Skeletal muscle satellite cell (primary cell): ENCODE measurements around the gene RPRD1B.

Experiments used
- H3K27me3 ChIP-seq: 2 replicates; pipeline ENCODE4 v1.7.0; 2013; ENCODE audit warnings: low read length; ENCODE audit not compliant: control insufficient read depth, insufficient read depth
- H3K36me3 ChIP-seq: 2 replicates; pipeline ENCODE4 v1.7.0; 2013; ENCODE audit warnings: mild to moderate bottlenecking, control low read depth, low read length; ENCODE audit not compliant: insufficient read depth
- H3K4me1 ChIP-seq: 2 replicates; pipeline ENCODE4 v1.7.0; 2013; ENCODE audit warnings: low read length; ENCODE audit not compliant: control insufficient read depth, insufficient read depth
- H3K4me2 ChIP-seq: 2 replicates; pipeline ENCODE4 v1.7.0; 2013; ENCODE audit warnings: mild to moderate bottlenecking, low read length
- H3K4me3 ChIP-seq: 2 replicates; pipeline ENCODE4 v1.7.0; 2013; ENCODE audit warnings: low read length
- H3K9ac ChIP-seq: 2 replicates; pipeline ENCODE4 v1.7.0; 2013; ENCODE audit warnings: mild to moderate bottlenecking, low read depth, low read length, moderate library complexity
- H3K9me3 ChIP-seq: replicated peaks from 2 replicates; pipeline ENCODE4 v1.7.0; 2013; ENCODE audit warnings: mild to moderate bottlenecking, control low read depth, low read length

RPRD1B gene

GRCh38 chr20:38117635-38118034 lies 84.1 kb downstream of the RPRD1B start:
- H3K9ac ChIP-seq, result peak overlapping the region; percentile 8
- no peaks in the 10 kb centered on the region for H3K9me3 ChIP-seq
- no peaks in the 10 kb centered on the region for H3K36me3 ChIP-seq
- H3K4me3 ChIP-seq, result no peak overlapping the region
- peaks cover 22% of the 10 kb centered on the region for H3K4me1 ChIP-seq
- peak overlapping the region; percentile 3 for H3K4me2 ChIP-seq
- no peaks in the 10 kb centered on the region for H3K27me3 ChIP-seq

- Histone ChIP-seq H3K4me1 (peaks cover 22% of the 10 kb centered on the region), H3K9ac (no peak overlapping the region), H3K36me3 (no peaks in the 10 kb centered on the region), H3K4me3 (no peak overlapping the region), H3K27me3 (no peaks in the 10 kb centered on the region), H3K4me2 (no peak overlapping the region), H3K9me3 (no peaks in the 10 kb centered on the region)
These were observed 85.9 kb downstream of the RPRD1B start for GRCh38 chr20:38119446-38119845.

DNA sequence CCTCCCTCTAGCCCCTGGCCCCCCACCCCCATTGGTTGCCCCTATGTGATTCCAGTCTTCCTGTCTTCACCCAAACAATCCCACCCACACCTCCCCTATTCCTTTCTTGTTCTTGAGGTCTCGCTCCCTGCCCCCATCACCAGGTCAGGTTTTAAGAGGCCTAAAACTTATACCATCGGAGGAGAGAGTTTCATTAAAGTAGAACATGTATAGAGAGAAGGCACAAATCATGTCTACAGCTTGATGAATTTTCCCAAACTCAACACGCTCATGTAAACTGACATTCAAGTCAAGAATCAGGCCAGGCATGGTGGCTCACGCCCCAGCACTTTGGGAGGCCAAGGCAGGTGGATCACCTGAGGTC lies 87.1 kb downstream of the RPRD1B start:
- Histone ChIP-seq H3K4me3 (no peak overlapping the region), H3K36me3 (no peaks in the 10 kb centered on the region), H3K9me3 (no peaks in the 10 kb centered on the region), H3K9ac (no peak overlapping the region), H3K4me2 (no peak overlapping the region), H3K27me3 (no peaks in the 10 kb centered on the region), H3K4me1 (peaks cover 30% of the 10 kb centered on the region)

DNA sequence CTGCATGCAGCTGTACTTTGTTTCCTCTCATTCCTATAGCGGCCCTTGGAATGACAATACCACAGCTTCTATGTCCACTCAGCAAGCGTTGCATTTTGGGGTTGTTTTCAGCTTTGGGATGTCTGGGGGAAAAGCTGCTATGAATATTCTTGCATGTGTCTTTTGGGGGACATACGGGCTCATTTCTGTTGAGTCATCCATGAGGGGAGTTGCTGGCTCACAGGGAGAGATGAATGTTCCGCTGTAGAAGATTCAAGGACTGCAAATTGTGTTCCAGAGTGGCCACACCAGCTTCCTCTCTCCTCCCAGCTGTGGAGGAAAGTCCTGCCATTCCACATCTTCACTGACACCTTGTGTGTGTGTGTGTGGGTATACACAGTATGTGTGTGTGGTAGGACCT lies 88.2 kb downstream of the RPRD1B start:
- Histone ChIP-seq H3K9ac (no peak overlapping the region), H3K4me3 (no peak overlapping the region), H3K4me2 (no peak overlapping the region), H3K36me3 (no peaks in the 10 kb centered on the region), H3K9me3 (no peaks in the 10 kb centered on the region), H3K4me1 (peaks cover 40% of the 10 kb centered on the region), H3K27me3 (no peaks in the 10 kb centered on the region)

GRCh38 chr20:38123021-38123587 lies 89.6 kb downstream of the RPRD1B start:
- Histone ChIP-seq H3K9me3 (no peaks in the 10 kb centered on the region), H3K27me3 (no peaks in the 10 kb centered on the region), H3K36me3 (no peaks in the 10 kb centered on the region), H3K4me3 (no peak overlapping the region), H3K4me2 (no peak overlapping the region), H3K9ac (no peak overlapping the region), H3K4me1 (peaks cover 39% of the 10 kb centered on the region)

DNA sequence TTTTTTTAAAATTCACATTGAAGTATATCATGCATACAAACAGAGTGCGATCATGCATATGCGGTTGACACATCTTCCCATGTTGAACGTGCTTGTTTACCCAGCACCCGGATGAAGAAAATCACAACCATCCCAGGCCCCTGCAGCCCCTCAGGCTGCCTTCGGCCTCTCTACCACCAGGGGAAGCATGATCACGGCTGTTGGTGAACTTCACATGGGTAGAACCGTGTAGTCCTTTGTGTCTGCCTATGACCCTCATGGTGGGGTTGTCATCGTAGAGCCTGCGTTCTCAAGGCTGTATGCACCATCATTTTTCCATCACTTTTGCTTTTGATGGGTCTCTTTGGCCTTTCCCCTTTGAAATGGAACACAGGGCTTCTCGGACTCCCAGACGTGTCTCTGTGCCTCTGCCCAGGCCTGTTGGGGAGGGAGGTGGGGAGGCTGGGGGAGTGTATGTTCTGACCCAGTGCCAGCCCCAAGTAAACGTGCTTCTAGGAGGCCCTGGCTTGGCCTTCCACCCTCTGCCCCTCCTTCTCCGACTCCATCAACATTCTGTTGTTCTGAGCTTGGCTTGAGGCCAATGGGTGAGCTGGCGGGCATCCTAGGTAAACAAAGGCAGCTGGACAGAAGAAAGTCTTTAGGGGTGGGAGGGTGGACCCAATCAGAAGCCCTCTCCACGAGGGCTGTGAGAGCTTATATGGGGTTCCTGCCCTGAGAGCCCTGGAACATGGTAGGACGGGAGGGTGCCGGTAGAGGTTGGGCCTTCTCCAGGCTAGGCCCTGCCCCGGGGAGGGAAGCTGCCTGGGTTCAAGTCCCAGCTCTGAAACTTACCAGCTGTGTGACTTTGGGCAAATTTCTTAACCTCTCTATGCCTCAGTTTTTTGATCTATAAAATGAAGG lies 91.9 kb downstream of the RPRD1B start:
- H3K9ac ChIP-seq, result no peak overlapping the region
- no peak overlapping the region for H3K4me2 ChIP-seq
- H3K4me1 ChIP-seq, result peaks cover 32% of the 10 kb centered on the region
- no peaks in the 10 kb centered on the region for H3K27me3 ChIP-seq
- H3K9me3 ChIP-seq, result no peaks in the 10 kb centered on the region
- no peak overlapping the region for H3K4me3 ChIP-seq
- H3K36me3 ChIP-seq, result no peaks in the 10 kb centered on the region

DNA sequence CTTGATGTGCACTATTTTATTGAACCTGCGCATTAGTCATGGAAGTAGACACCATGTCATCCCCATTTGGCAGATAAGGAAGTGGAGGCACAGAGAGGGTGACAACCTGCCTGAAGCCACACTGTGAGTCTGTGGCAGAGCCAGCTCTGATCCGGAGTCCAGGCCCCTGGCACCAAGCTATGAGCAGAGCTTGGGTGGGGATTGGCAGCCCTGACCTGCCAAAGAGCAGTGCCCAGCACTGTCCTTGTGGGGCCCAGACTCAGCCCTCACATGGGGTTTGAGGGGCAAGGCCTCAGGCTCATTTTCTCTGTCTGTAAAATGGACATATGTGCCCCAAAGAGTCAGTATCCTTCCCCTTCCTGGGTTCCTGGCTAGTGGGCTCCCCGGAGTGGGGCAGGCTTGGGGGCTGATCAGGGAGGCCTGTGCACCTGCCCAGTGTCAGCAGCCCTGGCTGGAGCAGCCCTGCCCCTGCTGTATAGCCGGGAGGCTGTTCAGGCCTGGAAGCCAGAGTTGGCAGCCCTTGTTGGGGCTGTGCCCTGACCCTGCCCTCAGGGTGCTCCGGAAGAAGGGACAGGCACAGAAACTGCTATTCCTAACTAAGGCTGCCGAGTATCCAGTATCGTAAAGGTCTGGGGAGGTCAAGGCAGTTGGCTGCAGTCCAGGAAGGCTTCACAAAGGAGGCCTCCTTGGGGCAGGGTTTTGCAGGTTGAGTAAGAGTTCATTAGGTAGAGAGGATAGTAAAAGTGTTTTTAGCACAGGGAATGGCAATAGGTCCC lies 92.8 kb downstream of the RPRD1B start:
- Histone ChIP-seq H3K4me3 (no peak overlapping the region), H3K9ac (no peak overlapping the region), H3K4me2 (peak overlapping the region; percentile 55), H3K36me3 (no peaks in the 10 kb centered on the region), H3K4me1 (peaks cover 32% of the 10 kb centered on the region), H3K27me3 (no peaks in the 10 kb centered on the region), H3K9me3 (no peaks in the 10 kb centered on the region)

DNA sequence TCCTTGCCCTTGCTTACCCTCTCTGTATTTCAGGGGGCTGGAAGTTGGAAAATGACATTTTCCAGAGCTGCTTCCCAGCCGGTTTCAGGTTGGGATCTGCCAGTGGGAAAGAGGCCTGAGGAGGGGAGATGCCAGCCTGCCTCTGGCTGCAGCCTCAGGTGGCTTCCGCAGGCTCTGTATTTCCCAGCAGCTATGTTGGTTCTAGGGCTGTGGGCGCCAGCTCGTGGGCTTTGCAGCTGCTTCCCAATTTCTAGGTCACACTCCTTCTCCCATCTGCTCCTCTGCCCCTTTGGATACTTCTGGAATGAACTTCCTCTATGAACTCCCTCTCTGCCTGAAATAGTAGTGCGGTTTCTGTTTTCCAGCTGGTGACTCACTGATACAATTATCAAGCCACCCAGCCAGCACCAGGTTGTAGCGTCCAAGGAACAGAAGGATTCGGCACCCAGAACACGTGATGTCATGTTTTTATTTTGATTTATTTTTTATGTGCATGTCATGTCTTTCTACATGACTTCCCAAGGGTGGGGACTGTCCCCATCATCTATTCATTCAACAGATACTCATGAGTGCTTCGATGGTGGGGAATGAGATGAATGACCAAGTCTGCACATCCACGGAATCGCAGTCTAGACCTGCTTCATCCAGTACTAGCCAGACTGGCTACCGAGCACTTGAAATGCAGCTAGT lies 93.5 kb downstream of the RPRD1B start:
- Histone ChIP-seq H3K4me1 (peaks cover 32% of the 10 kb centered on the region), H3K36me3 (no peaks in the 10 kb centered on the region), H3K27me3 (no peaks in the 10 kb centered on the region), H3K4me3 (no peak overlapping the region), H3K4me2 (peak overlapping the region; percentile 55), H3K9me3 (no peaks in the 10 kb centered on the region), H3K9ac (no peak overlapping the region)

- Histone ChIP-seq H3K9ac (no peak overlapping the region), H3K36me3 (no peaks in the 10 kb centered on the region), H3K9me3 (no peaks in the 10 kb centered on the region), H3K4me1 (peaks cover 29% of the 10 kb centered on the region), H3K4me2 (no peak overlapping the region), H3K27me3 (no peaks in the 10 kb centered on the region), H3K4me3 (no peak overlapping the region)
These were observed 94.5 kb downstream of the RPRD1B start for GRCh38 chr20:38127920-38128528.

DNA sequence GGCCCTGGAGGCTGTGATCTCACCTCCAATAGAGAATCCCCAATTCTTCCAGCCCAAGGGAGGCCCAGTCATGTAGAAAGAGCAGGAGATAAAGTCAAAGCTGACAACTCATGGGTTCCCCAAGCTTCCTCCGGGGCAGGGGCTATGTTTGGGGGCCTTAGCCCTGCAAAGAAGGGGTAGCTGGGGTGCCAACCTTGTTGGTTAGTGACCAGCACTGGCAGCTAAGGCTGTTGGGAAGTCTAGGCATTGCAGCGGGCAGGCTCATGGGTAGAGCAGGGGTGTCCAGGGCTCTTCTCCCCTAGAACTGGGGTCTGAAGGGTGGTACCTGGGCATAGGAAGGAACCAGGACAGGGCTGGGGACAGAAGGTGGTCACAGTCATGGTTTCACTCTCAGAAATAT lies 95.1 kb downstream of the RPRD1B start:
- Histone ChIP-seq H3K4me2 (no peak overlapping the region), H3K4me1 (peaks cover 26% of the 10 kb centered on the region)

More for the DNA sequence above, 95.1 kb downstream of the RPRD1B start:
- no peaks in the 10 kb centered on the region for H3K9me3 ChIP-seq
- no peaks in the 10 kb centered on the region for H3K36me3 ChIP-seq
- H3K27me3 ChIP-seq, result no peaks in the 10 kb centered on the region
- no peak overlapping the region for H3K4me3 ChIP-seq
- H3K9ac ChIP-seq, result no peak overlapping the region
